Muscle layer of duodenum (tissue), 2 donors: Measurements from ENCODE around the gene DAB1.

Experiments used
- H3K27ac ChIP-seq: one replicate; pipeline ENCODE4 v1.7.0; 2013; ENCODE audit warnings: mild to moderate bottlenecking, low read length
- H3K27me3 ChIP-seq: one replicate; pipeline ENCODE4 v1.7.0; 2013; ENCODE audit warnings: low read depth, mild to moderate bottlenecking, control low read depth, low read length
- H3K36me3 ChIP-seq, 2 donors: one replicate each; pipeline ENCODE4 v1.7.0; 2013; ENCODE audit warnings: low read length in 2 of 2, control low read depth in 1 of 2, mild to moderate bottlenecking in 1 of 2; ENCODE audit not compliant: insufficient read depth in 2 of 2, control insufficient read depth in 1 of 2
- H3K4me1 ChIP-seq, 2 donors: one replicate each; pipeline ENCODE4 v1.7.0; 2013; ENCODE audit warnings: low read length in 2 of 2, mild to moderate bottlenecking in 2 of 2, control low read depth in 1 of 2, moderate library complexity in 1 of 2; ENCODE audit not compliant: insufficient read depth in 2 of 2, control insufficient read depth in 1 of 2
- H3K4me3 ChIP-seq, 2 donors: one replicate each; pipeline ENCODE4 v1.7.0; 2013; ENCODE audit warnings: low read length in 2 of 2, low read depth in 1 of 2, mild to moderate bottlenecking in 1 of 2
- H3K9me3 ChIP-seq, 2 donors: one replicate each; pipeline ENCODE4 v1.7.0; 2013; ENCODE audit warnings: low read length in 2 of 2, control low read depth in 1 of 2, mild to moderate bottlenecking in 1 of 2; ENCODE audit not compliant: control insufficient read depth in 1 of 2
- donor health status: healthy.

DAB1 gene

GRCh38 chr1:57295326-57295725 lies 128.5 kb downstream of the DAB1 start:
- no peaks in the 10 kb centered on the region for H3K27me3 ChIP-seq

GRCh38 chr1:57294177-57294576 lies 129.7 kb downstream of the DAB1 start:
- no peak overlapping the region for H3K4me3 ChIP-seq
- no peaks in the 10 kb centered on the region for H3K27me3 ChIP-seq
- H3K9me3 ChIP-seq = no peaks in the 10 kb centered on the region
- H3K4me1 ChIP-seq = no peaks in the 10 kb centered on the region
- H3K27ac ChIP-seq = no peak overlapping the region
- no peaks in the 10 kb centered on the region for H3K36me3 ChIP-seq

More at GRCh38 chr1:57295326-57295725, 128.5 kb downstream of the DAB1 start:
- Histone ChIP-seq H3K27ac (no peak overlapping the region), H3K4me1 (no peaks in the 10 kb centered on the region), H3K9me3 (no peaks in the 10 kb centered on the region), H3K4me3 (no peak overlapping the region), H3K36me3 (no peaks in the 10 kb centered on the region)

- no peaks in the 10 kb centered on the region for H3K36me3 ChIP-seq
- no peaks in the 10 kb centered on the region for H3K27me3 ChIP-seq
- no peak overlapping the region for H3K4me3 ChIP-seq
- H3K4me1 ChIP-seq = no peaks in the 10 kb centered on the region
- no peaks in the 10 kb centered on the region for H3K9me3 ChIP-seq
- no peak overlapping the region for H3K27ac ChIP-seq
Measured at GRCh38 chr1:57293214-57293613, 130.6 kb downstream of the DAB1 start.

GRCh38 chr1:57289781-57290180 lies 134.1 kb downstream of the DAB1 start:
- no peaks in the 10 kb centered on the region for H3K27me3 ChIP-seq
- H3K4me3 ChIP-seq = no peak overlapping the region
- no peaks in the 10 kb centered on the region for H3K36me3 ChIP-seq
- H3K9me3 ChIP-seq = no peaks in the 10 kb centered on the region
- H3K27ac ChIP-seq = no peak overlapping the region
- H3K4me1 ChIP-seq = no peaks in the 10 kb centered on the region

- Histone ChIP-seq H3K36me3 (no peaks in the 10 kb centered on the region), H3K4me3 (no peak overlapping the region), H3K27ac (no peak overlapping the region), H3K4me1 (no peaks in the 10 kb centered on the region), H3K9me3 (no peaks in the 10 kb centered on the region), H3K27me3 (no peaks in the 10 kb centered on the region)
Measured at GRCh38 chr1:57285992-57286391, 137.9 kb downstream of the DAB1 start.

- Histone ChIP-seq H3K9me3 (no peaks in the 10 kb centered on the region), H3K27me3 (no peaks in the 10 kb centered on the region), H3K4me3 (no peak overlapping the region), H3K4me1 (no peaks in the 10 kb centered on the region), H3K27ac (no peak overlapping the region), H3K36me3 (no peaks in the 10 kb centered on the region)
Measured at GRCh38 chr1:57282411-57282810, 141.4 kb downstream of the DAB1 start.

- H3K27ac ChIP-seq = no peak overlapping the region
- no peaks in the 10 kb centered on the region for H3K9me3 ChIP-seq
- no peaks in the 10 kb centered on the region for H3K27me3 ChIP-seq
- no peak overlapping the region for H3K4me3 ChIP-seq
- no peaks in the 10 kb centered on the region for H3K36me3 ChIP-seq
- no peaks in the 10 kb centered on the region for H3K4me1 ChIP-seq
Measured at GRCh38 chr1:57281324-57281723, 142.5 kb downstream of the DAB1 start.

- Histone ChIP-seq H3K36me3 (no peaks in the 10 kb centered on the region), H3K9me3 (no peaks in the 10 kb centered on the region), H3K27me3 (no peaks in the 10 kb centered on the region), H3K4me1 (no peaks in the 10 kb centered on the region), H3K27ac (no peak overlapping the region), H3K4me3 (no peak overlapping the region)
Measured at GRCh38 chr1:57279909-57280666, 143.8 kb downstream of the DAB1 start.

- no peak overlapping the region for H3K4me3 ChIP-seq
- no peaks in the 10 kb centered on the region for H3K36me3 ChIP-seq
- H3K9me3 ChIP-seq = no peaks in the 10 kb centered on the region
- no peak overlapping the region for H3K27ac ChIP-seq
- H3K4me1 ChIP-seq = no peaks in the 10 kb centered on the region
- H3K27me3 ChIP-seq = no peaks in the 10 kb centered on the region
Measured at GRCh38 chr1:57278558-57278957, 145.3 kb downstream of the DAB1 start.

GRCh38 chr1:57277681-57278080 lies 146.2 kb downstream of the DAB1 start:
- Histone ChIP-seq H3K9me3 (no peaks in the 10 kb centered on the region), H3K4me1 (no peaks in the 10 kb centered on the region), H3K36me3 (no peaks in the 10 kb centered on the region), H3K4me3 (no peak overlapping the region), H3K27me3 (no peaks in the 10 kb centered on the region), H3K27ac (no peak overlapping the region)

GRCh38 chr1:57276918-57277317 lies 146.9 kb downstream of the DAB1 start:
- Histone ChIP-seq H3K9me3 (no peaks in the 10 kb centered on the region), H3K36me3 (no peaks in the 10 kb centered on the region), H3K27me3 (no peaks in the 10 kb centered on the region), H3K4me1 (no peaks in the 10 kb centered on the region), H3K4me3 (no peak overlapping the region), H3K27ac (no peak overlapping the region)

GRCh38 chr1:57272601-57273000 lies 151.3 kb downstream of the DAB1 start:
- no peak overlapping the region for H3K27ac ChIP-seq
- H3K9me3 ChIP-seq = no peaks in the 10 kb centered on the region
- H3K27me3 ChIP-seq = no peaks in the 10 kb centered on the region
- no peak overlapping the region for H3K4me3 ChIP-seq
- H3K36me3 ChIP-seq = no peaks in the 10 kb centered on the region
- no peaks in the 10 kb centered on the region for H3K4me1 ChIP-seq
